Measurements from ENCODE around the gene APBA1. TPM values are rescaled to one million over a fixed set of nuclear protein-coding genes. Genes with fewer than 3 reads are reported as not detected.

The APBA1 gene
- total RNA-seq, 1 experiment from 2014 or later: 1.8 TPM

DNA sequence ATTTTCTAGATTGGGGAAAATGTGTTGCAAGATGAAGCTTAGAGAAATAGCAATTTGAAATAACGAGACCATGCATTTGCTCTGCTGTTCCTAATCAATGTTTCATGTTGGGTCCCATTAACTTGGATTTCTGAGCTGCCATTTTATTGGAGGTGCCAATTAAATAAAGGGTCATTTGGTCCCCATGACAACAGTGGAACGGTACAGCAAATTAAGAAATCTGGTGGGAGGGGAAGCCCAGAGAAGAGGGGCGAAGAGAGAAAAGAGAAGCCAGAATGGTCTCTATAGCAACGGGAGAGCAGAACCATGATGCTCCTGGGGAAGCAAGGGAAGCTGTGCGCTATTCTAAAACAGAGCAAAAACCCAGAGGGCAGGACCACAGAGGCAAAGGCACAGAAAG, 226.9 kb downstream of the APBA1 start:
- TF ChIP-seq, protein P1, sequence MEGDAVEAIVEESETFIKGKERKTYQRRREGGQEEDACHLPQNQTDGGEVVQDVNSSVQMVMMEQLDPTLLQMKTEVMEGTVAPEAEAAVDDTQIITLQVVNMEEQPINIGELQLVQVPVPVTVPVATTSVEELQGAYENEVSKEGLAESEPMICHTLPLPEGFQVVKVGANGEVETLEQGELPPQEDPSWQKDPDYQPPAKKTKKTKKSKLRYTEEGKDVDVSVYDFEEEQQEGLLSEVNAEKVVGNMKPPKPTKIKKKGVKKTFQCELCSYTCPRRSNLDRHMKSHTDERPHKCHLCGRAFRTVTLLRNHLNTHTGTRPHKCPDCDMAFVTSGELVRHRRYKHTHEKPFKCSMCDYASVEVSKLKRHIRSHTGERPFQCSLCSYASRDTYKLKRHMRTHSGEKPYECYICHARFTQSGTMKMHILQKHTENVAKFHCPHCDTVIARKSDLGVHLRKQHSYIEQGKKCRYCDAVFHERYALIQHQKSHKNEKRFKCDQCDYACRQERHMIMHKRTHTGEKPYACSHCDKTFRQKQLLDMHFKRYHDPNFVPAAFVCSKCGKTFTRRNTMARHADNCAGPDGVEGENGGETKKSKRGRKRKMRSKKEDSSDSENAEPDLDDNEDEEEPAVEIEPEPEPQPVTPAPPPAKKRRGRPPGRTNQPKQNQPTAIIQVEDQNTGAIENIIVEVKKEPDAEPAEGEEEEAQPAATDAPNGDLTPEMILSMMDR (conservative IDR thresholded peaks at IDR 0.05): no peak
- H3K14ac ChIP-seq (ENCODE audit: insufficient read depth, low read length): no peak overlapping the region
- H3K9me3 ChIP-seq (ENCODE audit: control insufficient read depth, low read depth, low read length): no peaks in the 10 kb centered on the region
- H4K8ac ChIP-seq (replicated peaks; ENCODE audit: insufficient read length, low read depth, low read length): no peak overlapping the region
- H3K23ac ChIP-seq (ENCODE audit: insufficient read length, low read depth, low read length): no peak overlapping the region
- no peak overlapping the region for H4K91ac ChIP-seq (ENCODE audit: insufficient read length, low read depth, low read length)
- Mint-ChIP-seq H3K4me3 (no peak overlapping the region), H3K9me3 (peaks cover 7 to 8% of the 10 kb centered on the region in 2 experiments), H3K27me3 (ENCODE audit: low read depth) (peaks cover 5% of the 10 kb centered on the region; the same call in 1 of the 2 replicates), H3K27ac (no peak overlapping the region), H3K36me3 (ENCODE audit: insufficient read depth in 1 of 3, low read depth in 3 of 3) (peaks cover 4 to 7% (median 7%) of the 10 kb centered on the region in 3 experiments; a peak in 6 of 7 replicates), H3K4me1 (peaks cover 7 to 11% of the 10 kb centered on the region in 2 experiments; a peak in 3 of 4 replicates)
- H3T11ph ChIP-seq (ENCODE audit: low read length): no peak overlapping the region
- no peak overlapping the region for H4K5ac ChIP-seq (ENCODE audit: insufficient read length, low read depth, low read length)
- no peaks in the 10 kb centered on the region for H3K79me2 ChIP-seq (ENCODE audit: insufficient read depth, low read length)
- H3K79me1 ChIP-seq (ENCODE audit: insufficient read depth, low read depth, low read length, poor library complexity, severe bottlenecking): no peaks in the 10 kb centered on the region
- no peak overlapping the region for H2AK5ac ChIP-seq (ENCODE audit: insufficient read length, low read length)
- H2BK5ac ChIP-seq (ENCODE audit: insufficient read length, low read length): no peak overlapping the region
- no peak overlapping the region for H2BK120ac ChIP-seq (ENCODE audit: low read depth, low read length, poor library complexity, severe bottlenecking)
- H3K4ac ChIP-seq (ENCODE audit: low read depth, low read length): no peak overlapping the region
- no peak overlapping the region for H3K9ac ChIP-seq (ENCODE audit: extremely low read depth, insufficient read length, low read length)
- H3K18ac ChIP-seq (ENCODE audit: insufficient read length, low read depth, low read length): no peak overlapping the region
- no peak overlapping the region for H3K27ac ChIP-seq (ENCODE audit: insufficient read length, low read depth, low read length)
- H4K20me1 ChIP-seq (ENCODE audit: control insufficient read depth, insufficient read depth, insufficient read length): no peaks in the 10 kb centered on the region
- no peak for DNase-seq
- no peak overlapping the region for H3K56ac ChIP-seq (ENCODE audit: insufficient read length, low read depth, low read length)
- H3K4me2 ChIP-seq (ENCODE audit: insufficient read depth, insufficient read length, low read length): no peak overlapping the region
- H3K4me1 ChIP-seq (ENCODE audit: insufficient read depth, low read length): no peaks in the 10 kb centered on the region
- no peaks in the 10 kb centered on the region for H3K23me2 ChIP-seq (ENCODE audit: insufficient read length, low read depth, low read length, poor library complexity, severe bottlenecking)
- no peaks in the 10 kb centered on the region for H3K27me3 ChIP-seq (ENCODE audit: insufficient read depth, low read length)
- no peak overlapping the region for H2BK12ac ChIP-seq (ENCODE audit: insufficient read length, low read depth, low read length)
- WGBS (ENCODE audit: extremely low coverage, insufficient read length, low lambda C conversion rate): no CpG with 5 or more reads among the region's 5 CpGs
- H2BK15ac ChIP-seq (ENCODE audit: low read depth, low read length): no peak overlapping the region
- H2AFZ ChIP-seq (ENCODE audit: low read length): no peak overlapping the region
- H2BK20ac ChIP-seq (ENCODE audit: low read depth, low read length, poor library complexity, severe bottlenecking): no peak overlapping the region

Measured in H9 (cell line).